GM10266 (cell line): ENCODE data around the gene TMTC3.

ENCODE experiments used
- DNase-seq: peaks from one replicate; pipeline ENCODE4 v3.0.0; 2012; ENCODE audit errors: extremely low spot score
- TF ChIP-seq, protein P1 (sequence below): IDR thresholded peaks from 2 replicates; pipeline ENCODE4 v1.5.1; 2012; ENCODE audit warnings: mild to moderate bottlenecking, low read depth; ENCODE audit not compliant: control insufficient read depth, insufficient read depth; ENCODE audit errors: missing control alignments

TMTC3 gene

GRCh38 chr12:88184196-88184595, 42.1 kb downstream of the TMTC3 start:
- no peak for DNase-seq
- TF ChIP-seq, protein P1, sequence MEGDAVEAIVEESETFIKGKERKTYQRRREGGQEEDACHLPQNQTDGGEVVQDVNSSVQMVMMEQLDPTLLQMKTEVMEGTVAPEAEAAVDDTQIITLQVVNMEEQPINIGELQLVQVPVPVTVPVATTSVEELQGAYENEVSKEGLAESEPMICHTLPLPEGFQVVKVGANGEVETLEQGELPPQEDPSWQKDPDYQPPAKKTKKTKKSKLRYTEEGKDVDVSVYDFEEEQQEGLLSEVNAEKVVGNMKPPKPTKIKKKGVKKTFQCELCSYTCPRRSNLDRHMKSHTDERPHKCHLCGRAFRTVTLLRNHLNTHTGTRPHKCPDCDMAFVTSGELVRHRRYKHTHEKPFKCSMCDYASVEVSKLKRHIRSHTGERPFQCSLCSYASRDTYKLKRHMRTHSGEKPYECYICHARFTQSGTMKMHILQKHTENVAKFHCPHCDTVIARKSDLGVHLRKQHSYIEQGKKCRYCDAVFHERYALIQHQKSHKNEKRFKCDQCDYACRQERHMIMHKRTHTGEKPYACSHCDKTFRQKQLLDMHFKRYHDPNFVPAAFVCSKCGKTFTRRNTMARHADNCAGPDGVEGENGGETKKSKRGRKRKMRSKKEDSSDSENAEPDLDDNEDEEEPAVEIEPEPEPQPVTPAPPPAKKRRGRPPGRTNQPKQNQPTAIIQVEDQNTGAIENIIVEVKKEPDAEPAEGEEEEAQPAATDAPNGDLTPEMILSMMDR, result no peak

GRCh38 chr12:88185279-88185678, 43.2 kb downstream of the TMTC3 start:
- no peak for DNase-seq

GRCh38 chr12:88185988-88186387, 43.9 kb downstream of the TMTC3 start:
- DNase-seq, result no peak

More at GRCh38 chr12:88185279-88185678, 43.2 kb downstream of the TMTC3 start:
- TF ChIP-seq, protein P1, result no peak

DNA sequence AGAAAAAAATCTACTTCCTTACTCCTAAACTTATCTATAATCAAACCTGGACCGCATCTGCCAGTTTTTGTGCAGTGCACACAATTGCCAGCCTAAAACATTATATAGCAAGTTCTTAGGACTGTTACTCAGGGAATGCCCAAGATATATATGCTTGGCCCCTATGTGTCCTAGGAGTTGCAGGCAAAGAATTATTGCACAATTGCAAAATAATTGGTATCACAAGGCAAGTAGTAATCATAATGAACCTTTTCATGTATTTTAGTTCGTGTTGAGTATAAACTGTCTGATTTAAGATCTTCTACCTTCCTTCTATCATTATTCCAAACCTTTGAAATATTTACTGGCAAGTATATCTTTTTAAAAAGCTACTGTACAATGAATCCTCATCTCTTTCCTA, 45.5 kb downstream of the TMTC3 start:
- DNase-seq, result no peak
- TF ChIP-seq, protein P1, result no peak

More at GRCh38 chr12:88185988-88186387, 43.9 kb downstream of the TMTC3 start:
- TF ChIP-seq, protein P1, result no peak

DNA sequence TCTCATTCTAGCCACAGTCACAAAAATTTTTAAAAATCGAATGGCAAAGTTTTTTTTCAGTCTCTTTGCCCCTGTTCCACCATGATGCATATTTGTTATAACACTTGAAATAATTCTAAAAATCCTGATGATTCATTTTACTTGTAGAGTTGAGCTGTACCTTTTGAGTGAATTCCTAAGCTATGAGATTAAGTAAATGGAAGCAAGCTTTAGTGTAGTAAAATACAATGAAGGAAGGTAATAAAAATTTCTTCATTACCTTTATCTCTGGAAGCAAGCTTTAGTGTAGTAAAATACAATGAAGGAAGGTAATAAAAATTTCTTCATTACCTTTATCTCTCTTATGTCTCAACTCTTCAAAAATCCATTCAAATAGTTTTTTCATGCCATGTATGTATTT, 46.1 kb downstream of the TMTC3 start:
- TF ChIP-seq, protein P1, result no peak
- no peak for DNase-seq

DNA sequence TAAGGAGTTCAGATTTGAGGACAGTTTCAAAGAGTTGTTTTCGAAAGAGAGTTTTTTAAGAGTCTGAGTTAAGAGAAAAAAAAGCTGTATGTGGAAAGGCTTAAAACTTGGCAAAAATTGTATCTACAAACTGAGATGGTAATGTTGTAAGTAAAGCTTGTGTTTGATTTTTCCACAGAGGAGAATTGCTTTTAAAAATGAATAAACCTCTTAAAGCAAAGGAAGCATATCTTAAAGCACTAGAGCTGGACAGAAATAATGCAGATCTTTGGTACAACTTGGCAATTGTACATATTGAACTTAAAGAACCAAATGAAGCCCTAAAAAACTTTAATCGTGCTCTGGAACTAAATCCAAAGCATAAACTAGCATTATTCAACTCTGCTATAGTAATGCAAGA, 50.3 kb downstream of the TMTC3 start:
- TF ChIP-seq, protein P1, result no peak
- DNase-seq, result no peak

DNA sequence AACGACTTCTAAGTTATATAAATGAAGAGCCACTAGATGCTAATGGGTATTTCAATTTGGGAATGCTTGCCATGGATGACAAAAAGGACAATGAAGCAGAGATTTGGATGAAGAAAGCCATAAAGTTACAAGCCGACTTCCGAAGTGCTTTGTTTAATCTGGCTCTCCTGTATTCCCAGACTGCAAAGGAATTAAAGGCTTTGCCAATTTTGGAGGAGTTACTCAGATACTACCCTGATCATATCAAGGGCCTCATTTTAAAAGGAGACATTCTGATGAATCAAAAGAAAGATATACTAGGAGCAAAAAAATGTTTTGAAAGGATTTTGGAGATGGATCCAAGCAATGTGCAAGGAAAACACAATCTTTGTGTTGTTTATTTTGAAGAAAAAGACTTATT, 52.8 kb downstream of the TMTC3 start:
- no peak for DNase-seq
- TF ChIP-seq, protein P1, result no peak
